ENCODE data around the gene SHTN1. TPM values are rescaled to one million over a fixed set of nuclear protein-coding genes. Genes with fewer than 3 reads are reported as not detected.

Gene SHTN1
- total RNA-seq, 2 experiments from 2014 or later, result 0.37 to 0.43 TPM

GRCh38 chr10:116866066-116866465, 138.9 kb downstream of the SHTN1 start:
- ChIA-PET CTCF (interaction anchor here (0.6 kb wide), 1 partner anchor 94 kb away, joined by 3 read pairs; no protein-coding TSS in a partner anchor), POLR2A (no interaction called here)
- Mint-ChIP-seq H3K9me3 (ENCODE audit: low read depth) (no peaks in the 10 kb centered on the region), H3K4me1 (no peaks in the 10 kb centered on the region), H3K4me3 (no peak overlapping the region), H3K36me3 (ENCODE audit: low read depth) (no peaks in the 10 kb centered on the region), H3K27ac (no peak overlapping the region), H3K27me3 (peaks cover 2% of the 10 kb centered on the region)
- intact Hi-C loops (cut with DNase I, micrococcal nuclease), result no loop called here
- DNase-seq (no peak), ATAC-seq (no peak)

- Mint-ChIP-seq H3K27ac (no peak overlapping the region), H3K27me3 (peaks cover 10% of the 10 kb centered on the region), H3K4me1 (no peaks in the 10 kb centered on the region), H3K9me3 (ENCODE audit: low read depth) (no peaks in the 10 kb centered on the region), H3K36me3 (ENCODE audit: low read depth) (no peaks in the 10 kb centered on the region), H3K4me3 (no peak overlapping the region)
- ChIA-PET CTCF (interaction anchor here (1.2 kb wide), 1 partner anchor 303 kb away, joined by 3 read pairs; no protein-coding TSS in a partner anchor), POLR2A (no interaction called here)
- DNase-seq (no peak), ATAC-seq (no peak)
- intact Hi-C loops (cut with DNase I, micrococcal nuclease), result no loop called here
These were observed 140.6 kb downstream of the SHTN1 start for GRCh38 chr10:116864436-116864835.

- Mint-ChIP-seq H3K4me1 (no peaks in the 10 kb centered on the region), H3K4me3 (no peak overlapping the region), H3K9me3 (ENCODE audit: low read depth) (peaks cover 5% of the 10 kb centered on the region), H3K27ac (no peak overlapping the region), H3K27me3 (peaks cover 11% of the 10 kb centered on the region), H3K36me3 (ENCODE audit: low read depth) (no peaks in the 10 kb centered on the region)
- no peak for DNase-seq
- CTCF ChIA-PET, result interaction anchor here (0.5 kb wide), 1 partner anchor 1845 kb away, joined by 3 read pairs; no protein-coding TSS in a partner anchor
- POLR2A ChIA-PET, result no interaction called here
- no peak for ATAC-seq
- intact Hi-C loops (cut with DNase I, micrococcal nuclease), result no loop called here
These were observed 143.2 kb downstream of the SHTN1 start for GRCh38 chr10:116861796-116862195.

- ATAC-seq (no peak), DNase-seq (no peak)
- Mint-ChIP-seq H3K4me3 (no peak overlapping the region), H3K4me1 (no peaks in the 10 kb centered on the region), H3K36me3 (ENCODE audit: low read depth) (no peaks in the 10 kb centered on the region), H3K9me3 (ENCODE audit: low read depth) (peaks cover 5% of the 10 kb centered on the region), H3K27ac (no peak overlapping the region), H3K27me3 (peaks cover 14% of the 10 kb centered on the region)
- POLR2A ChIA-PET, result no interaction called here
- intact Hi-C loops (cut with DNase I, micrococcal nuclease), result no loop called here
- CTCF ChIA-PET, result interaction anchor here (0.6 kb wide), 2 partner anchors 20 to 318 kb away, joined by 3 read pairs; no protein-coding TSS in a partner anchor
These were observed 147.8 kb downstream of the SHTN1 start for GRCh38 chr10:116857156-116857555.

GRCh38 chr10:116853701-116854100, 151.3 kb downstream of the SHTN1 start:
- no peaks in the 10 kb centered on the region for H3K36me3 Mint-ChIP-seq (ENCODE audit: low read depth)
- H3K27ac Mint-ChIP-seq, result no peak overlapping the region
- DNase-seq (no peak), ATAC-seq (no peak)
- H3K4me3 Mint-ChIP-seq, result no peak overlapping the region
- POLR2A ChIA-PET, result no interaction called here
- peaks cover 30% of the 10 kb centered on the region for H3K27me3 Mint-ChIP-seq
- peaks cover 5% of the 10 kb centered on the region for H3K9me3 Mint-ChIP-seq (ENCODE audit: low read depth)
- CTCF ChIA-PET, result no interaction called here
- peaks cover 2% of the 10 kb centered on the region for H3K4me1 Mint-ChIP-seq
- intact Hi-C loops (cut with DNase I, micrococcal nuclease), result no loop called here

GRCh38 chr10:116853287-116853686, 151.7 kb downstream of the SHTN1 start:
- Mint-ChIP-seq H3K4me3 (no peak overlapping the region), H3K4me1 (peaks cover 6% of the 10 kb centered on the region), H3K27me3 (peaks cover 34% of the 10 kb centered on the region), H3K27ac (no peak overlapping the region), H3K36me3 (ENCODE audit: low read depth) (no peaks in the 10 kb centered on the region), H3K9me3 (ENCODE audit: low read depth) (peaks cover 5% of the 10 kb centered on the region)
- DNase-seq, result no peak
- ATAC-seq, result no peak
- CTCF ChIA-PET, result interaction anchor here (0.6 kb wide), 1 partner anchor 308 kb away, joined by 3 read pairs; no protein-coding TSS in a partner anchor
- POLR2A ChIA-PET, result no interaction called here
- intact Hi-C loops (cut with DNase I, micrococcal nuclease), result no loop called here

GRCh38 chr10:116852246-116852645, 152.7 kb downstream of the SHTN1 start:
- POLR2A ChIA-PET, result no interaction called here
- intact Hi-C loops (cut with DNase I, micrococcal nuclease), result no loop called here
- Mint-ChIP-seq H3K27ac (no peak overlapping the region), H3K4me1 (peaks cover 13% of the 10 kb centered on the region), H3K27me3 (peaks cover 42% of the 10 kb centered on the region), H3K36me3 (ENCODE audit: low read depth) (no peaks in the 10 kb centered on the region), H3K9me3 (ENCODE audit: low read depth) (no peaks in the 10 kb centered on the region), H3K4me3 (no peak overlapping the region)
- CTCF ChIA-PET, result no interaction called here
- DNase-seq (no peak), ATAC-seq (no peak)

GRCh38 chr10:116850058-116850611, 154.9 kb downstream of the SHTN1 start:
- H3K27me3 Mint-ChIP-seq, result peaks cover 52% of the 10 kb centered on the region
- intact Hi-C loops (cut with DNase I, micrococcal nuclease), result no loop called here
- peaks cover 13% of the 10 kb centered on the region for H3K4me1 Mint-ChIP-seq
- DNase-seq, result no peak
- ATAC-seq, result no peak
- H3K27ac Mint-ChIP-seq, result no peak overlapping the region
- ChIA-PET CTCF (interaction anchor here (1.0 to 1.5 kb wide), 2 partner anchors 54 to 325 kb away, joined by 3 to 5 read pairs; no protein-coding TSS in a partner anchor), POLR2A (interaction anchor here (0.7 kb wide), 1 partner anchor 43 kb away, joined by 3 read pairs; no protein-coding TSS in a partner anchor)
- H3K36me3 Mint-ChIP-seq (ENCODE audit: low read depth), result no peaks in the 10 kb centered on the region
- H3K4me3 Mint-ChIP-seq, result no peak overlapping the region
- H3K9me3 Mint-ChIP-seq (ENCODE audit: low read depth), result no peaks in the 10 kb centered on the region

- ChIA-PET POLR2A (interaction anchor here (0.7 kb wide), 1 partner anchor 42 kb away, joined by 3 read pairs; no protein-coding TSS in a partner anchor), CTCF (interaction anchor here (1.0 to 1.5 kb wide), 2 partner anchors 53 to 325 kb away, joined by 3 to 5 read pairs; no protein-coding TSS in a partner anchor)
- H3K9me3 Mint-ChIP-seq (ENCODE audit: low read depth), result no peaks in the 10 kb centered on the region
- H3K4me1 Mint-ChIP-seq, result peaks cover 13% of the 10 kb centered on the region
- H3K36me3 Mint-ChIP-seq (ENCODE audit: low read depth), result no peaks in the 10 kb centered on the region
- peaks cover 53% of the 10 kb centered on the region for H3K27me3 Mint-ChIP-seq
- intact Hi-C loops (cut with DNase I, micrococcal nuclease), result loop anchor here in 1 of 2 experiments (2.0 kb wide), 1 partner anchor 319 kb away; no protein-coding TSS in a partner anchor
- ATAC-seq (peak; percentile 61), DNase-seq (peak; percentile 62)
- no peak within 1 kb of the TSS for H3K27ac Mint-ChIP-seq
- peak within 1 kb of the TSS; percentile 47 for H3K4me3 Mint-ChIP-seq
These were observed 155.5 kb downstream of the SHTN1 start, which contains the start of gene ENO4 for GRCh38 chr10:116849248-116850057. Gene ENO4, plus strand, starts transcription at chr10:116849499. Its CDS starts 68 bp downstream, at chr10:116849567.

- no peaks in the 10 kb centered on the region for H3K36me3 Mint-ChIP-seq (ENCODE audit: low read depth)
- H3K4me3 Mint-ChIP-seq, result peak overlapping the region; percentile 47
- H3K27me3 Mint-ChIP-seq, result peaks cover 54% of the 10 kb centered on the region
- H3K4me1 Mint-ChIP-seq, result peaks cover 13% of the 10 kb centered on the region
- intact Hi-C loops (cut with DNase I, micrococcal nuclease), result loop anchor here in 1 of 2 experiments (2.0 kb wide), 1 partner anchor 320 kb away; no protein-coding TSS in a partner anchor
- DNase-seq, result no peak
- no peaks in the 10 kb centered on the region for H3K9me3 Mint-ChIP-seq (ENCODE audit: low read depth)
- no peak overlapping the region for H3K27ac Mint-ChIP-seq
- ATAC-seq, result no peak
- ChIA-PET CTCF (interaction anchor here (1.0 to 1.5 kb wide), 2 partner anchors 52 to 326 kb away, joined by 3 to 5 read pairs; no protein-coding TSS in a partner anchor), POLR2A (no interaction called here)
These were observed 156.1 kb downstream of the SHTN1 start for GRCh38 chr10:116848944-116849247.

- H3K27ac Mint-ChIP-seq, result peak overlapping the region; percentile 17
- intact Hi-C loops (cut with DNase I, micrococcal nuclease), result loop anchor here in 1 of 2 experiments (2.0 kb wide), 1 partner anchor 321 kb away; no protein-coding TSS in a partner anchor
- H3K27me3 Mint-ChIP-seq, result peaks cover 54% of the 10 kb centered on the region
- CTCF ChIA-PET, result interaction anchor here (1.2 kb wide), 1 partner anchor 34 kb away, joined by 3 read pairs; no protein-coding TSS in a partner anchor
- H3K36me3 Mint-ChIP-seq (ENCODE audit: low read depth), result no peaks in the 10 kb centered on the region
- DNase-seq (peak; percentile 61), ATAC-seq (peak; percentile 92)
- H3K4me1 Mint-ChIP-seq, result peaks cover 13% of the 10 kb centered on the region
- peak overlapping the region; percentile 47 for H3K4me3 Mint-ChIP-seq
- H3K9me3 Mint-ChIP-seq (ENCODE audit: low read depth), result no peaks in the 10 kb centered on the region
- POLR2A ChIA-PET, result no interaction called here
These were observed 156.7 kb downstream of the SHTN1 start for GRCh38 chr10:116848032-116848943.
